Uterus (tissue), 2 donors: ENCODE data around the gene SLC16A6.
"Not testable (repeated sequence)": the region's sequence is repeated elsewhere in the genome, so short reads cannot be mapped to it uniquely, and the experiment has no call there.

Source experiments
- CTCF ChIP-seq, 4 experiments: fragments of 200-600 bp in 2 of 4; fragments of 450-650 bp in 2 of 4; sonication (generic) in 2 of 4; IDR thresholded peaks; one replicate each; pipeline ENCODE4 v1.5.1; 2016 to 2019; ENCODE audit warnings: antibody characterized with exemption in 4 of 4, mild to moderate bottlenecking in 2 of 4, moderate library complexity in 1 of 4
- POLR2A ChIP-seq, 2 donors: fragments of 450-650 bp; IDR thresholded peaks; one replicate each; pipeline ENCODE4 v1.6.1; 2016; ENCODE audit warnings: antibody characterized with exemption in 2 of 2, mild to moderate bottlenecking in 1 of 2, moderate library complexity in 1 of 2

- TF ChIP-seq POLR2A, CTCF (IDR thresholded peaks at IDR 0.05): not testable (repeated sequence)
Measured at GRCh38 chr17:68262467-68262866, 28.5 kb downstream of the SLC16A6 start.
